HL-60 (cell line): Measurements from ENCODE around the gene ARHGAP20.

Experiments
- DNase-seq, 2 experiments: peaks; one replicate each; pipeline ENCODE4 v3.0.0-alpha.2; 2010 to 2020; ENCODE audit warnings: low read depth in 1 of 2, low spot score in 1 of 2
- H3K27ac ChIP-seq: fragments of 250-450 bp; sonication (Bioruptor Pico); replicated peaks from 2 replicates; pipeline ENCODE4 v1.5.1; 2020; ENCODE audit warnings: mild to moderate bottlenecking, moderate library complexity
- H3K27me3 ChIP-seq: fragments of 250-450 bp; sonication (Bioruptor Pico); 2 replicates; pipeline ENCODE4 v1.5.1; 2021; ENCODE audit warnings: mild to moderate bottlenecking, moderate library complexity; ENCODE audit not compliant: insufficient read depth, poor library complexity, severe bottlenecking
- H3K4me3 ChIP-seq: replicated peaks from 2 replicates; pipeline ENCODE4 v1.5.1; 2011; ENCODE audit warnings: mild to moderate bottlenecking, control low read depth, low read length; ENCODE audit not compliant: insufficient read depth
- CTCF ChIP-seq: IDR thresholded peaks from one replicate; pipeline ENCODE4 v1.5.1; 2011; ENCODE audit warnings: low read length, control low read depth, inconsistent platforms; ENCODE audit not compliant: insufficient read depth
- GABPA ChIP-seq: IDR thresholded peaks from 2 replicates; pipeline ENCODE4 v1.6.1; 2012; ENCODE audit warnings: low read depth
- POLR2AphosphoS5 ChIP-seq: IDR thresholded peaks from 2 replicates; pipeline ENCODE4 v1.6.1; 2012; ENCODE audit warnings: low read depth
- REST ChIP-seq: IDR thresholded peaks from 2 replicates; pipeline ENCODE4 v1.6.1; 2012; ENCODE audit warnings: low read depth; ENCODE audit not compliant: insufficient replicate concordance
- SPI1 ChIP-seq: IDR thresholded peaks from 2 replicates; pipeline ENCODE4 v1.6.1; 2012; ENCODE audit warnings: low read depth, mild to moderate bottlenecking, borderline replicate concordance

Gene ARHGAP20

GRCh38 chr11:110728883-110729282 lies 16.6 kb upstream of the ARHGAP20 start:
- H3K27me3 ChIP-seq = no peaks in the 10 kb centered on the region
- H3K4me3 ChIP-seq = no peak overlapping the region
- TF ChIP-seq GABPA (no peak), REST (no peak), SPI1 (no peak), CTCF (no peak)
- DNase-seq = no peak
- no peak overlapping the region for H3K27ac ChIP-seq

DNA sequence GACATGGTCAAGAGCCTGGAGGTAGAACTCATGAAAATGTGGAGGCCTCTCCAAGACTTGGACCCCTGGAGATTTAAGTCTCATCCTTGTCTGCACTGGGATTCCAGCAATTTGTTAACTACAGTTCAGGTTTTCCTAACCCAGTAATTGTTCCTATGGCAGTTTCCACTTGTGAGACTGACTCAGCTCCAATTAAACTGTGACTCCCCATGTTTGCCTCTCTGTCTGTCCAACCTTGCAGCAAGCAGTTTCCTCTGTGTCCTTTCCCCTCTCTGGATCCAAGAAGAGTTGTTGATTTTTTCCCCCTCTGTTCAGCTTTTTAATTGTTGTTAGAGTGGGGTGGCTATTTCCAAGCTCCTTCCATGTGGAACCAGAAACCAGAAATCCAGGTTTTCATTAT lies 16.2 kb upstream of the ARHGAP20 start:
- Histone ChIP-seq H3K27me3 (no peaks in the 10 kb centered on the region), H3K27ac (no peak overlapping the region), H3K4me3 (no peak overlapping the region)
- TF ChIP-seq POLR2AphosphoS5 (no peak), GABPA (no peak), REST (no peak), SPI1 (no peak), CTCF (no peak)
- no peak for DNase-seq

DNA sequence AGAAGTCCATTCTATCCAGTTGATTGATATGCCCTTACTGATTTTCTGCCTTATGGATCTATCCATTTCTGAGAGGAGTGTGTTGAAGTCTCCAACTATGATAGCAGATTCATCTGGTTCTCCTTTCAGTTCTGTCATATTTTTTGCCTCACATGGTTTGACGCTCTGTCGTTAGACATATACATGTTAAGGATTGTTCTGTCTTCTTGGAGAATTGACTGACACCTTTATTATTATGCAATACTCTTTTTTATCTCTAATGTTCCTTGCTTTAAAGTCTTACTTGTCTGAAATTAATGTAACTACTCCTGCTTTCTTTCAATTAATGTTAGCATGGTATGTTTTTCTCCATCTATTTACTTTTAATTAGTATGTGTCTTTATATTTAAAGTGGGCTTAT lies 12.1 kb upstream of the ARHGAP20 start:
- Histone ChIP-seq H3K27ac (no peak overlapping the region), H3K27me3 (no peaks in the 10 kb centered on the region), H3K4me3 (no peak overlapping the region)
- TF ChIP-seq SPI1 = no peak
- no peak for TF ChIP-seq CTCF
- TF ChIP-seq REST = no peak
- TF ChIP-seq GABPA = no peak
- TF ChIP-seq POLR2AphosphoS5 = no peak
- DNase-seq = no peak
